DMS153 (cell line): ENCODE data around the gene RPTOR.

Source experiments
- DNase-seq: peaks from one replicate; lab custom pipeline; 2025; lab: John Stamatoyannopoulos, UW

Gene RPTOR

DNA sequence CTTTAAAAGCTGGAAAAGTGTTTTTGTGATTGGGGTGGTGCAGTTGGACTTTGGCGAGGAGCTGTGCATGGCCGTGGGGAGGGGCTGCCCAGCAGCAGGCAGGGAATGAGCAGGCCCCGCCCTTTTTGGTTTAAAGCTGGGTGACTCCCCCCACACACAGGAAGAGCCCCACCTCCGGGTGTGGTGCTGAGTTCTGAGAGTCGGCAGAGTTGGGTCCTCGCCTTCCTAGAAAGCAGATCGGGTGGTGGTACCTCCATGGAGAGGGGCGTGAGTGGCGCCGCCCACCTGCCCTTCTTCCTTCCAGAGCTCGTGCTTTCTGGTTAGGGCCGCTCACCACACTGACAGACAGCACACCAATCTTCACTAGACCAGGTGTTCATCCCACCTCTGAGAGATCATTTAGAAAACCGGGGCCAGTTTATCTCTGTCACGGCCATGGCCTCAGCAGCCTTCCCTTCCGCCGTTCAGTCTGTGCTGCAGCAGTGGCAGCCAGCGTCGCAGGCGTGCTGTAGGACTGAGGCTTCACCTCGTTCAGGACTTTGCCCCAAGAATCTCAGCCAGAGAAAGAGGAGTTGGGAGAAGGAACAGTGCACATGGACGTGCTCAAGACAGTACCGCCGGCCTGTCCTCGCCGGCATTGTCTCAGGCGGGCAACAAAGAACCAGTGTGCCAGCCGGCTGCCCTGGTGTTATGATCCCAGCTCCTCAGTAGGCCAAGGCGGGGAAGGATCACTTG lies 303.0 kb downstream of the RPTOR start:
- DNase-seq, result no peak

DNA sequence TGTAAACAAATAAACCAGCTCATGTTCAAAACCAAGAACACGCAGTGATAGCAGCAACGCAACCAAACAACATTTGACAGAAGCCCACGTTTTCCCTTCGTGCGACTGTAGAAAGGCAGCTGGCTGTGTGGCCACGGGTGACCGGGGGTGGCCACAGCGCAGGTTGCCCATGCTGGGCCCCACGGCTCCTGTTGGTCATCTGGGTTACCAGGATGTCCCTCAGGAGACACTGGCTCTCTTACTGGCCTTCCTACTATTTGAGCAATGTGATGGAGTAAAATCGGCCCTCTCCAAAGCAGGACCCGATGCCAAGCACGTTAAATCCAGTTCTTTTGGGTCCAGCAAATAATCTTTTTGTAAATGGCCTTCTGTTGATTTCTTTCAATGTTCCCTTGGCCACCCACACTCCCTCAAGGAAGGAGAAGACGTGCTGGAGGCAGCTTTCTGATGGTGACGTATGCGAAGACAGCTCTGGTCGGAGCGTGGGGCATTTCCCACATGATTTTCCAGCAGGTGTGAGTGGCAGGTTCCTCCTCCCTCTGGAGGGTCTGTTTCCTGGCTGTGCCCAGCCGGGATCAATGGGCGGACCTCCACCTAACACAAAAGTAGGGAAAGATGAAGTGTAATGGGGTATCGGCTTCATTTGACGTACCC lies 303.9 kb downstream of the RPTOR start:
- DNase-seq, result no peak

DNA sequence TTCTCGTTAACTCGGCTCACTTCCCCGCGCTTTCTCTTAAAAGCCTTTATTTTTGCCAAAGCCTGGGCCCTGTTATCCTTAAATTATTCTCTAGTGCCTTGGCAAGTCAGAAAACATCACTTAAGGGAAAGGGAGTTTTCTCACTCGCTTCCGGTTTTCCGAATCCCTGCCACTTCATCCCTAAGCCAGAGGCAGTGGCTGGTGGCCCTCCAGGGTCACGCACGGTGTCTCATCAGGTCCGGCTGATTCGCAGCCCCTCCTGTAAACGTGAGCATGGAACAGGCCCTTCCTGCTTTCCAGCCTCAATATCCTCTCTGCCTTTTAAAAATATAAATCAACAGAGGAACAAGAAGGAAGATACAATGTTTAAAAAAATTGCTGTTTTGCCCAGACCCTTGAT lies 304.5 kb downstream of the RPTOR start:
- DNase-seq, result no peak

DNA sequence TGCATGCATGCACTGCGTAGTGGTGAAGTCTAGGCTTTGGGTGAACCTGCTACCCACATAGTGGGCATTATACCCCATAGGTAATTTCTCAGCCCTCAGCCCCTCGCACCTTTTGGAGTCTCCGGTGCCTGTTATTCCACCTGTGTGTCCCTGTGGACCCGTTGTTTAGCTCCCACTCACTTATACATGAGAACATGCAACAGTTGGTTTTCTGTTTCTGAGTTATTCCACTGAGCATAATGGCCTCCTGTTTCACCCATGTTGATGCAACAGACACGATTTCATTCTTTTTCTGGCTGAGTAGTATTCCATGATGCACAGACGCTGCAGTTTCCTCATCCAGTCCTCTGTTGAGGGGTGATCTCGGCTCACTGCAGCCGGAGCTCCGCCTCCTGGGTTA lies 305.5 kb downstream of the RPTOR start:
- no peak for DNase-seq

DNA sequence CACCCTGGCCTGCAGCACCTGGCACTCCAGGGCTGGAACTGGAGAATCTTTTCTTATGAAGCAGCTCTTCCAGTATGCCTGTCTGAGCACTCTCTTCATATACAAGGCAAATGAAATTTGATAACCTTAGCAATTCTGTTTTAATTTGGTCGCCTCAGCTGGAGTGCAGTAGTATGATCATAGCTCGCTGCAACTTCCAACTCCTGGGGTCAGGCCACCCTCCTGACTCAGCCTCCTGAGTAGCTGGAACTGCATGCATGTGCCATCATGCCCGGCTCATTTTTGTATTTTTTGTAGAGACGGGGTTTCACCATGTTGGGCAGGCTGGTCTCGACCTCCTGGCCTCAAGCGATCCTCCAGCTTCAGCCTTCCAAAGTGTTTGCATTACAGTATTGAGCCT lies 306.2 kb downstream of the RPTOR start:
- peak; percentile 14 for DNase-seq

DNA sequence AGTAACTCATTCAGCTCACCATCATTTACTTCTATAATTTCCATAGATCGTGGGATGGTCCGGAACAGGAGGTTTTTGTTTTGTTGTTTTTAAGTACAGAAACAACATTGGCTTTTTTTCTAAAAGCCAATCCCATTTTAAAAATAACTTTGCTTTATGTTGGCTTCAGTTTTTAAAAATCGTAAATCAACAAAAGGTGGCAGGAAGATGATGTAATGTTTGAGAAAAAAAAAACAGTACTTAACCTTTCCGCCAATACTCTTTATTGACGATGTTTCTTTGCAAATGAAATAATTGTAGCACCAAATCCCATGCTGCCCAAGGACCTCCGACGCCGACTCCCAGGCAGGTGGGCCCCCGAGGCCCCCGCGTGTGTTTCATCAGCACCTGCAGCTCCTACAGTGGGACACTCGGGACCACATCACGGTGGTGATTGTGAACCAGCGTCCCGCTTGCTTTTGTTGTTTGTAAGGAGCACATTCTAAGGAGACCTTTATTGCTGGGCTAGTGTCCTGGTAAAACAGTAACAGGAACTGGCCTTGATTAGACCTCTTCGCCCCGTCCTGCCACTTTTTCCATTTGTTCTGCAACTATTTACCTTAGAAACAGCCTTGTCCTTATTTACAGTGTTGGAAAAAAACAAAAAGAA lies 306.8 kb downstream of the RPTOR start:
- no peak for DNase-seq

DNA sequence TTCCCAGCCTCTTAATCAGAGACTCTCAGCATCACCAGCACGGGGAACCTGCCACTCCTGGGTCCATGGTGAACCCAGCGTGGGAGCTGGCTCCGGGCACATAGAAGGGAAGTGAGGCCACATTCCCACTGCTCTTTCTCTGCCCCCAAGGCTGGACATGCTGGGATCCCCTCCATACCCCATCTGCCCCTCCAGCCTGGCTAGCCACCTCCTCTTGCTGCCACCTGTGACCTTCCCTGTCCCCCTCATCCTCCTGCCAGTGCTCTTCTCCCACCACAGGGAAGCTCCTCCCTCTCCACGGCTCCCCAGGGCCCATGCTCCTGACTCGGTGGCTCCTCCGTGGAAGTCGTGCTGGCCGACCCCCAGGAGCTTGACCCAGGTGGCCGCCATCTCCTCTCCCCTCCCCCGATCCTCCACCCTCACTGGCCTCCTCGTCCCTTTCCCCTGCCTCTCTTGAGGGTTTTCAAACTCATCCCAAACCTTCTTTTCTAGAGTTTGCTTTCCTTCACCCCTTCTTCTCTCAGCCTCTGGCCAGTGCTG lies 307.9 kb downstream of the RPTOR start:
- no peak for DNase-seq

DNA sequence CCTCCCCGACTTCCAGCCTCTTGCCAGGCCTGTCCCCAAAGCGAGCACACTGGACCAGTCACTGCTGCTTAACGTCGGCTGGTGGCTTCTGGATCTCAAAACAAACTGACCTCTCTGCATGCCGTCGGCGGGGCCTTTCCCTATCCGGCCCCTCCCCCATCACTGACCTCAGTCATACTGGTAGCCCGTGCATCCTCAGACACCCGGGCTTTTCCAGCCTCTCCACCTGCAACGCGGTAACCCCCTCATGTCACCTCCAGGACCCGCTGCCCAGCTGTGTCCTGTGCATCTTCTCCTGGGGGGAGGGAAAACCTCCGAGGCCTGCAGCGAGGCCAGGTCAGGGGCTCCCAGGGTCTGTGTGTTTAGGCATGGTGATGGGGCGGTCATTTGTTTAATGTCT lies 308.4 kb downstream of the RPTOR start:
- no peak for DNase-seq

DNA sequence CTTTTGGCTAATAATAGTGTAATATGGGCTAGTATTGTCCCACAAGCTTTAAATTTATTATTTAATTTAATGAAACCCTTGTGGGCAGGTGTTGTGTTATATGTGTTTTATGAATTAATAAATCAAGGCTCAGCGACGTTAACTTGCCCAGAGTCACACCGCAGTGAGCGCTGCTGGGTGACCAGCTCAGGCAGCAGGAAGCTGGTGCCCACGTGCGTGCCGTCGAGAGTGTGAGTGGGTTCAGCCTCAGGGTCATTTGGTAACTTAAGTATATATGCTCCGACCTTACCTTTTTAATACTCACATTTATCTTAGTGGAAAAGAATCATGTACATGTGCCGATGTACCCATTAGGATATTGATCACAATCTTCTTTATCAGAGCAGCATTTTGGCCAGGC lies 309.6 kb downstream of the RPTOR start:
- no peak for DNase-seq

DNA sequence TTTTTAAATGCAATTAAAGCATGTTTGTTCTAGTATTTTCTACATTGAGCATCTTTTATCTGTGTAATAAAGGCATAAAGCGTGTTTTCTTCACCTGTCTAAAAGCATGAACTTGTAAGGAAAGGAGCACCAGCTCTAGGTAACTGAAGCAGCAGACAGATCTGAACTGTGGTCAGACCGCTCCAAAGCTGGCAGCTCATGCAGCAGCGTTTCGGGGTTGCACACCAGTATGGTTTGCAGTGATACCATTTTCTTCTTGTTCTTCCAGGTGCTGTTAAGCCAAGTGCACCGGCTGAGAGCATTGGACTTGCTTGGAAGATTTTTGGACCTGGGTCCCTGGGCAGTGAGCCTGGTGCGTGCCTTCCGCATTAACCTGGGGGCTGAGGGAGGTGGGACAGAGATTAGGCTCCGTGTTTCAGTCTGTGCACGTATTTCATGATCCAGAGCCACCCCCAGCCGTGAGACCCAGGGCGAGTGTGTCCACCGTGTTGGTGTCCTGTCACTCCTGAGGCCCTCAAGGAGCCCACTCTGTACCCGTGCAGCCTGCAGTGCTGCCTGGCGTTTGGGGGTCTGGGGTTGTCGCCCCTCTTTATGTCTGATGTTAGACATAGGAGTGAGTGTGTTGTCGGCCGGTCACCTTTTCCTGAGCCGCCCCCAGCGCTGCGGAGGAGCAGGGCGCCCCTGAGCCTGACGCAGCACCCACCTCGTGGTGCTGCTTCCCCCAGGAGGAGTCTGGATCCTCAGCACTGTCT lies 310.7 kb downstream of the RPTOR start:
- no peak for DNase-seq

DNA sequence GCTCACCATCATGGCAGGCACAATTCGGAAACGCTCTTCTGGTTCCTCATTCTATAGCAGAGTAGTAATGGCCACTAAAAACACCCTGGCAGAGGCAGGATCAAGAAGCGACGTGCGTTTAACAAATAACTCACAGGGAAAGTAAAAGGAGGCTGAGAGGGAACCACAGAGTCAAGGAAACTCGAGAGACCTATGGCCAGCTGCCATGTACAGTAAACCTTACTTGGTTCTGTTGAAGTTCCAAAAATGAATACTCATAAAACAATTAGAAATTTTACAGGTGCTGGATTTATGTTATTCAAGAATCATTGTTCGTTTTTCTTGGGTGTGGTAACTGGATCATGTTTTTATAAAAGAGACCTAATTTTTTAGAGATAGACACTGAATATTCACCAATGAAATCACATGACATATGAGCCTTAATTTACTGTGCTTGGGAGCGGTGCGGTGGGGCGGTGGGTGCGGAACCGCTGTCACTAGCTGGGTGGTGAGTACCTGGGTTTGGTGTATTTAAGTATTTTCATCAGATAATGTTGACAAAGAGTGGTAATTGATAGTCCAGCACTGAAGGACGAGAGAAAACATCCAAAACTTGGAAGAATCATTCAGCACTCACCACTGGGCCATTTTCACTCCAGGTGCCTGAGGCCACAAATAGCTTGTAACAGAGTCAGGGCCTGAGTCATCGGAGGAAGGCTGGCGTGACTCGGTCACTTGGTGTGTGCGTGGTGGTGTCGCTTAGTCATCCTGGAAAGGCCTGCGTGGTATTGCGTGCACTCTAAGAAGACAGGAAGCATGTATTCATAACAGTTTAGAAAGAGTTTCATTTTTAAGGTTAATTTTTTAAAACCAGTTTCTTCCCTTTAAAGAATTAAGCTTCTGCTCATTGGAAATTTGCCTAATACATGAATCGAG lies 311.6 kb downstream of the RPTOR start:
- DNase-seq, result no peak

DNA sequence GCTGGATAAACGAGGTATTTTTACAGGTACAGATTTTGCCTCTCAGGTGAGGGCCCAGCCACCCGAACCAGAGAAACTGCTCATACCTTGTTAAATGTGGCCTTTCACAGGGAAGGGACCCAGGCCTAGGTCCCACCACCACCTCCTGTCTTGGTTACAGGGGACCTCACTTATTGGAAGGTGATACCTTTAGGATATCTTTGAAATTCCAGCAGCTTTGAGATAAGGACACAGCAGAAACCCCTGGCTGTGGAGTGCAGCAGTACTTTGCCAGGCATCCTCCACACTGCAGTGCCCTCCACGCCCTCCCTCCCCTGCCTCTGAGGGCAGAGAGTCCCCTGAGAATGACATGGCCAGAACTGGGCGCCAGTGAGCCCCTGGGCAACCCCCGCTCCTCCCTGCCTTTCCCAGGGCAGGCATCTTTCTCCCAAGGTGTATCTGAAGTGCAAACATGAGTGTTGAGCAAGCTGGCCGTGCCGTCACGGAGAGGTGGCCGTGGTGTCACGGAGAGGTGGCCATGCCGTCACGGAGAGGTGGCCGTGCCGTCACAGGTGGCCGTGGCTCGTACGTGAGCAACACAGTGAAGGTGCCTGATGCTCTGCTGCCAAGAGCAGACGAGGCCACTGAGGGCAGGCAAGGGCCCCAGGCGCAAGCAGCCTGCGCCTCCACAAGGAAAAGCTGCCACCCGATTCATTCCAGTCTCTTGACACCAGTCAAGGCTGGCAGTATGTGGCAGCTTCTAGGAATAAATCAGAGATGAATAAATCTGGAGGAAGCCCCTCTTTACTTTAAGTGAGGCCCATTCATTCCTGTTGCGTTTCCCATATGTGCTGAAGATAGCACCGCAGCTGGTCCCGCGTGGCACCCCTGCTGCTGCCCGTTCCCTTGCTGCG lies 312.5 kb downstream of the RPTOR start:
- no peak for DNase-seq

DNA sequence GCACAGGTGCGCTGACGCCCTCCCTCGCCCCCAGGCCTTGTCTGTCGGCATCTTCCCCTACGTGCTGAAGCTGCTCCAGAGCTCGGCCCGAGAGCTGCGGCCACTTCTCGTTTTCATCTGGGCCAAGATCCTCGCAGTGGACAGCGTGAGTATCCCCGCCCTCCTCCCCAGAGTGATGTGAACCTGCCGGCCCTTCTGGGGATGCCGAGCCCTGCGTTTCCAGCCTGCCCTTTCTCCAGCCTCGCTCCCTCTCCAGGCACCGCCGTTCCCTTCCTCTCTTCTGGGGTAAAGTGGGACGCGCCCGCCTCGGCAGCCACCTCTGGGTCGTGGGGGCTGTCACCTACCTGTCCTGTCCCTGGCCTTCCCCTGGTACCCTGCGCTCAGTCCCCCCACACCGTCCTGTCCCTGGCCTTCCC lies 313.1 kb downstream of the RPTOR start:
- DNase-seq, result no peak

DNA sequence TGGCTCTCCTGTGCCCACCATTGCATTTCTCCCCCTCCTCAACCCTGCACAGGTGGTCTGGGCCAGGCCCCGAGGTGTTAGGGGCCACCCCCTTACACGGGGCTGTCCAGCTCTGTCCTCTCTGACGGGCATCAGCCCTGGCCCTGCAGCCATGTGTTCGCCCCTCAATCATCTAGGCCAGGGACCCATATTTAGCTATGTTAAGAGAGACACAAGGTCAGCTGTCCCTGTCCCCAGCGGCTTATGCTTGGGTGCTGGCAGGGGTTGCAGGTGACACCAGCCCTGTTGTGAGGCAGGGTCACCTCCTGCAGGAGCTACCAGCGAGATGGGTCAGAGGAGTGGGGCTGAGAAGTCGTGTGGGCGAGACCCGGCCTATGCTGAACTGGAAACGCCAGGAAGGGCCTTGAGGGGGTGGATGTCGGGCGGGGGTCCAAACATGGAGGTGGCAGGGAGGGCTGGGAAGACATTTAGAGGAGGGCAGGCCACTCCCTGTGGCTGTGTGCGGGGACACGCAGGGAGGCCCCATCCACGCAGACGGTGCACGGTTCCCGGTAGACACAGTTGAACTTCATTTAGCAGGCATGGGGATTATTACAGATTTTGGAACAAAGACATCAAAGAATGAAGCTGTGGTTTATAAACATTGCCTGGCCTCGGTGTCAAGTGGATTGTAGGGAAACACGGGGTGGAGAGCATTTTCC lies 313.8 kb downstream of the RPTOR start:
- DNase-seq, result no peak

DNA sequence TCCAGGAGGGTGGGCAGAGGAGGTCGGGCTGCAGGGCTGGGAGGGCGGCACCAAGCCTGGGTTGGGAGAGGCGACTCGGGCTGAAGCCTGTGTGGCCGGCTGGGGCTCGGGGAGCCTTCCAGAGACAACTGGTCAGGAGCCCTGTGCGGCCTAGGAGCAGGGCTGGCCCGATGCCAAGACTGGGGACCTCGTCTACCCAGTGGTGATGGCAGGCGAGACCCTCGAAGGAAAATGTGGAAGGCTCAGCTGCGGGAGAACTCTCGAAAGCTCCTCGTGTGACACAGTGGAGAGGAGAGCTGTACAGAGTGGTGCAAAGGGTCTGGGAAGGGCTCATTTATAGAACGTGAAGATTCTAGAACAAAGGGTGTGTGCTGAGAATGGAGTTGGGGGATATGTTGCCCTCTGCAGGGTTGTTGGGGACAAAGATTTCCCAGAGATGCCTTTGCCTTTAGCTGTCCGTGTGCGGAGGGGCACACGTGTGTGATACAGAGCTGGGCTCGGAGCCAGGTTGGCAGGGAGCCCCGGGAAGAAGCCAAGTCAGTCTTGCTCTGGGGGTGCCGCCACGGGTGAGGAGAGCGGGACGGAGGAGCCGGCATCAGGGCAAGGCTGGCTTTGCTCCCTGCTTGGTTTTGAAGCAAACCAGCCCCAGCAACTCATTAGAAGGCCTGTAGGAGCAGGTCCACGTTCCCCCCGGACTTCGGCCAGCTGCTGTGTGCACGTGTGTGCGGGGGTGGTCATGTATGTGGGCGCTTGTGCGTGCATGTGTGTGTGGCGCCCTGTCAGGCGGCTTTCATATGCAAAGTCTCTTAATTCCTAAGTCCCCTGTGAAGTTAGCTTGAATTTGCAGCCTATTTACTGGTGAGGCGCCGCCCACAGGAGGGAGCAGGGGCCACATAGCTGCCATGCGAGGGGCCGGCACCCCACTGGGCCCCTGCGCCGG lies 314.6 kb downstream of the RPTOR start:
- peak; percentile 14 for DNase-seq

DNA sequence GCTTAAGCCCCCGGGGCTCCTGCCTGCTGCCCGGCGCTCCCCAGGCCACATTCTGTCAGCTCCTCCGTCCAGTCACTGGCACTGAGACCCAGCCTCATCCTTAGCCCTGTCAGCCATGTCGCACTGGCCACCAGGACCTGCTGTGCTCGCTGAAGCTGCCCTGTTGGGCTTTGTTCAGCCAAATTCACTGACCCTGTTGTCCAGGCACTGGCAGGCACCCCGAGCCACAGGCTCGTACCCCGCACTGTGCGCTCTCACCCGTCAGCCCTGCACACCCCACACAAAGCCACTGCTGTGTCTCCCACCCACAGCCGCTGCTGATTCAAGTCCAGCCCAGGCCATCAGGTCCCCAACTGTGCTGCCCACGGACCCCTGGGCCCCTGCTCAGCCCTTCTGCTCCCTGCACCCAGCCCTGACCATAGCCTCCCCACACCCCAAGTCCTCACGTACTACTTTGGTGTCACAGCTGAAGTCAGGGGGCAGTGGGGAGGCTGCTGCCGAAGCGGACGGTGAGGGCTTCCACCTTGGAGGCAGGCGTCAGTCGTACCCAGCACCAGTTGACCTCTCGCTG lies 315.5 kb downstream of the RPTOR start:
- no peak for DNase-seq

DNA sequence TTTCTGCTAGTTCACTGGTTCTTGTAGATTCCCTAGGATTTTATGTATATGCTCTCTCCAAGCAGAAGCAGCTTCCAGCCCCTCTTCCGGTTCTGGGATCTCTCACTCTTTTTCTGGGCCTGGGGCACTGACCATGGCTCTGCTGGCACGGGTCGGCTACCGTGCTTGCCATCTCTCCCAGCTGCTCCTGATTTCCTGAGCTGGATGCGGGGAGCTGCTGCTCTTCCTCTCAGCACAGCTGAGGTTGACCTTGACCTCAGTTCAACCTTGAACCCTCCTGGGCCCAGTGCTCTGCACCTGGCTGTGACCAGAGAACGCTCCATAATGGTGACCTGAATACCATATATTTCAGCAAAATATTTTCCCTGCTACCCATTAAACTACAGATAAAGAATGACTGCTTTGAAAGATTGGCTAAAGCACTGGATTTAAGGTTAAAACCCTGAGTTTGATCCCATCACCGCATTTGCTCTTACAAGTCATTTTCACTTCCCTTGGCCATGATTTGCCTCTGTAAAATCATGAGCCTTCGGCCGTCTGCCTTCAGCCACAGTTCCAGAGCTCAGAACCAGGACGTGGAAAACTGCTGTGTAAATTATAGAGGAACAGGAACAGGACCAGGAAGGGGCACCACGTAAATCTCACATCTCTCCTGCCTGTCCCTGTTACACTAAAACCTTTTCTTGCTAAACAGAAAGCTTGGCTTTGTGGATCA lies 316.2 kb downstream of the RPTOR start:
- DNase-seq, result no peak
